Common myeloid progenitor, CD34-positive (primary cell): ENCODE data around the gene HTR3A.

Experiments used
- CTCF ChIA-PET: fragments of 350-600 bp; sonication (Branson Sonifier 250); formaldehyde crosslinking; loops from one replicate; lab custom pipeline; 2021; ENCODE audit warnings: antibody characterized with exemption; lab: Charles Lee
- POLR2A ChIA-PET: fragments of 350-600 bp; sonication (Branson Sonifier 250); formaldehyde crosslinking; loops from one replicate; lab custom pipeline; 2021; ENCODE audit warnings: antibody characterized with exemption; lab: Charles Lee
- DNase-seq, 3 donors: peaks; one replicate each; pipeline versions ENCODE4 v3.0.0 to v3.0.0-alpha.2; 2013
- H3K27ac ChIP-seq, 2 experiments: 1 replicate in 1 of 2; 2 replicates in 1 of 2; pipeline ENCODE4 v1.7.0; 2013; ENCODE audit warnings: inconsistent platforms in 2 of 2, low read length in 2 of 2, mild to moderate bottlenecking in 2 of 2, low read depth in 1 of 2, moderate library complexity in 1 of 2; ENCODE audit not compliant: severe bottlenecking in 2 of 2, insufficient read depth in 1 of 2, poor library complexity in 1 of 2
- H3K27me3 ChIP-seq, 5 experiments: replicated peaks in 2 of 5; 1 replicate in 3 of 5; 2 replicates in 2 of 5; pipeline versions ENCODE4 v1.6.1 to v1.7.0; 2013; ENCODE audit warnings: low read length in 4 of 5, mild to moderate bottlenecking in 2 of 5, moderate library complexity in 2 of 5, inconsistent platforms in 1 of 5; ENCODE audit not compliant: insufficient read depth in 5 of 5, control insufficient read depth in 4 of 5
- H3K36me3 ChIP-seq, 4 experiments: 1 replicate in 2 of 4; 2 replicates in 2 of 4; pipeline versions ENCODE4 v1.6.1 to v1.7.0; 2013; ENCODE audit warnings: low read length in 3 of 4, control low read depth in 1 of 4, mild to moderate bottlenecking in 1 of 4; ENCODE audit not compliant: control insufficient read depth in 4 of 4, insufficient read depth in 4 of 4
- H3K4me1 ChIP-seq, 4 experiments: 1 replicate in 3 of 4; 2 replicates in 1 of 4; pipeline versions ENCODE4 v1.6.1 to v1.7.1; 2013; ENCODE audit warnings: low read length in 3 of 4, mild to moderate bottlenecking in 3 of 4, control low read depth in 1 of 4, inconsistent platforms in 1 of 4, moderate library complexity in 1 of 4; ENCODE audit not compliant: control insufficient read depth in 4 of 4, insufficient read depth in 4 of 4; ENCODE audit errors: control extremely low read depth in 1 of 4
- H3K4me3 ChIP-seq, 7 experiments: 1 replicate in 4 of 7; 2 replicates in 3 of 7; pipeline versions ENCODE4 v1.5.1 to v1.7.0; 2013; ENCODE audit warnings: mild to moderate bottlenecking in 7 of 7, low read length in 6 of 7, moderate library complexity in 6 of 7, inconsistent platforms in 2 of 7, low read depth in 2 of 7, control low read depth in 1 of 7; ENCODE audit not compliant: insufficient read depth in 4 of 7, control insufficient read depth in 1 of 7; ENCODE audit errors: extremely low read depth in 1 of 7
- H3K9me3 ChIP-seq, 5 experiments: 1 replicate in 4 of 5; 2 replicates in 1 of 5; pipeline versions ENCODE4 v1.6.1 to v1.7.1; 2013; ENCODE audit warnings: low read length in 4 of 5, mild to moderate bottlenecking in 2 of 5, inconsistent platforms in 1 of 5, low read depth in 1 of 5, moderate library complexity in 1 of 5; ENCODE audit not compliant: control insufficient read depth in 4 of 5, insufficient read depth in 2 of 5; ENCODE audit errors: control extremely low read depth in 1 of 5
- WGBS: methylation state at CpG from one replicate; pipeline ENCODE4 v1.1.5; 2013; ENCODE audit not compliant: insufficient coverage; 5-methylcytosine and 5-hydroxymethylcytosine counted together

The HTR3A gene

GRCh38 chr11:113994077-113994954 is 19.4 kb downstream of the HTR3A start:
- H3K36me3 ChIP-seq = no peaks in the 10 kb centered on the region
- H3K27ac ChIP-seq = no peak overlapping the region
- no peaks in the 10 kb centered on the region for H3K4me1 ChIP-seq
- WGBS = 3% methylated on average over 4 of the region's 6 CpGs
- peaks cover 0 to 29% (median 6%) of the 10 kb centered on the region in 5 experiments for H3K27me3 ChIP-seq
- POLR2A ChIA-PET = no interaction called here
- CTCF ChIA-PET = interaction anchor here (0.7 to 17.1 kb wide), 27 partner anchors 8 to 281 kb away, joined by 3 to 327 read pairs (median 4); no protein-coding TSS in a partner anchor
- H3K9me3 ChIP-seq = no peaks in the 10 kb centered on the region
- H3K4me3 ChIP-seq = no peak overlapping the region
- peak; percentile 10 to 40 (median 23) for DNase-seq

- Histone ChIP-seq H3K4me3 (no peak overlapping the region), H3K27ac (no peak overlapping the region), H3K4me1 (no peaks in the 10 kb centered on the region), H3K27me3 (peaks cover 0 to 17% (median 7%) of the 10 kb centered on the region in 5 experiments), H3K9me3 (no peaks in the 10 kb centered on the region), H3K36me3 (no peaks in the 10 kb centered on the region)
- WGBS = no CpG with 5 or more reads among the region's 3 CpGs
- ChIA-PET CTCF (interaction anchor here (1.4 to 17.1 kb wide), 6 partner anchors 36 to 271 kb away, joined by 3 to 327 read pairs (median 10); no protein-coding TSS in a partner anchor), POLR2A (no interaction called here)
- no peak for DNase-seq
These were observed 22.6 kb downstream of the HTR3A start for GRCh38 chr11:113997473-113997872.

GRCh38 chr11:113998574-113998973 is 23.7 kb downstream of the HTR3A start:
- no peak overlapping the region for H3K4me3 ChIP-seq
- H3K4me1 ChIP-seq = no peaks in the 10 kb centered on the region
- no peak overlapping the region for H3K27ac ChIP-seq
- H3K9me3 ChIP-seq = no peaks in the 10 kb centered on the region
- peaks cover 0 to 9% (median 7%) of the 10 kb centered on the region in 5 experiments for H3K27me3 ChIP-seq
- WGBS = 43% methylated on average over 1 of the region's 4 CpGs
- no peak for DNase-seq
- H3K36me3 ChIP-seq = no peaks in the 10 kb centered on the region
- ChIA-PET POLR2A (no interaction called here), CTCF (interaction anchor here (0.7 to 17.1 kb wide), 6 partner anchors 27 to 270 kb away, joined by 3 to 327 read pairs (median 4); no protein-coding TSS in a partner anchor)

GRCh38 chr11:114000526-114000925 is 25.6 kb downstream of the HTR3A start:
- WGBS = 94% methylated on average over 3 of the region's 4 CpGs
- ChIA-PET CTCF (interaction anchor here (17.1 kb wide), 1 partner anchor 261 kb away, joined by 327 read pairs; no protein-coding TSS in a partner anchor), POLR2A (no interaction called here)
- Histone ChIP-seq H3K4me3 (no peak overlapping the region), H3K36me3 (no peaks in the 10 kb centered on the region), H3K4me1 (no peaks in the 10 kb centered on the region), H3K9me3 (no peaks in the 10 kb centered on the region), H3K27ac (no peak overlapping the region), H3K27me3 (peaks cover 0 to 12% (median 2%) of the 10 kb centered on the region in 5 experiments)
- DNase-seq = no peak

GRCh38 chr11:114001416-114001815 is 26.5 kb downstream of the HTR3A start:
- H3K9me3 ChIP-seq = no peaks in the 10 kb centered on the region
- H3K27me3 ChIP-seq = peaks cover 0 to 12% (median 2%) of the 10 kb centered on the region in 5 experiments
- WGBS = 100% methylated on average over 1 of the region's 3 CpGs
- no peak overlapping the region for H3K4me3 ChIP-seq
- DNase-seq = no peak
- ChIA-PET POLR2A (no interaction called here), CTCF (interaction anchor here (0.6 to 17.1 kb wide), 5 partner anchors 9 to 260 kb away, joined by 3 to 327 read pairs (median 4); no protein-coding TSS in a partner anchor)
- no peaks in the 10 kb centered on the region for H3K36me3 ChIP-seq
- H3K27ac ChIP-seq = no peak overlapping the region
- H3K4me1 ChIP-seq = no peaks in the 10 kb centered on the region

GRCh38 chr11:114008331-114008730 is 33.4 kb downstream of the HTR3A start:
- Histone ChIP-seq H3K27ac (no peak overlapping the region), H3K4me1 (no peaks in the 10 kb centered on the region), H3K9me3 (no peaks in the 10 kb centered on the region), H3K4me3 (no peak overlapping the region), H3K36me3 (no peaks in the 10 kb centered on the region), H3K27me3 (peaks cover 0 to 8% (median 2%) of the 10 kb centered on the region in 5 experiments)
- POLR2A ChIA-PET = no interaction called here
- DNase-seq = no peak
- 38% methylated on average over 4 of the region's 4 CpGs for WGBS
- CTCF ChIA-PET = interaction anchor here (1.0 to 1.4 kb wide), 4 partner anchors 14 to 255 kb away, joined by 3 to 6 read pairs (median 4); no protein-coding TSS in a partner anchor

- H3K4me3 ChIP-seq = no peak overlapping the region
- H3K9me3 ChIP-seq = no peaks in the 10 kb centered on the region
- WGBS = 95% methylated on average over 4 of the region's 4 CpGs
- ChIA-PET CTCF (no interaction called here), POLR2A (no interaction called here)
- no peak for DNase-seq
- H3K4me1 ChIP-seq = no peaks in the 10 kb centered on the region
- H3K27ac ChIP-seq = no peak overlapping the region
- peaks cover 0 to 5% (median 2%) of the 10 kb centered on the region in 5 experiments for H3K27me3 ChIP-seq
- no peaks in the 10 kb centered on the region for H3K36me3 ChIP-seq
These were observed 36.0 kb downstream of the HTR3A start for GRCh38 chr11:114010931-114011330.
